BE2C (cell line): ENCODE measurements around the gene DDX28.
"Not testable (repeated sequence)": the region's sequence is repeated elsewhere in the genome, so short reads cannot be mapped to it uniquely, and the experiment has no call there.

Experiments used
- DNase-seq: peaks from one replicate; pipeline ENCODE4 v3.0.0-alpha.2; 2020
- H3K27me3 ChIP-seq: fragments of 250-450 bp; sonication (Bioruptor Pico); 2 replicates; pipeline ENCODE4 v1.5.1; 2020; ENCODE audit warnings: mild to moderate bottlenecking
- H3K36me3 ChIP-seq: fragments of 250-450 bp; sonication (Bioruptor Pico); 2 replicates; pipeline ENCODE4 v1.5.1; 2020; ENCODE audit warnings: mild to moderate bottlenecking
- H3K4me1 ChIP-seq: fragments of 250-450 bp; sonication (Bioruptor Pico); 2 replicates; pipeline ENCODE4 v1.5.1; 2020
- H3K4me3 ChIP-seq: 2 replicates; pipeline ENCODE4 v1.5.1; 2011; ENCODE audit warnings: low read depth, low read length
- H3K9me3 ChIP-seq: fragments of 250-450 bp; sonication (Bioruptor Pico); 2 replicates; pipeline ENCODE4 v1.5.1; 2020
- TF ChIP-seq, protein P1 (sequence below): IDR thresholded peaks from 2 replicates; pipeline ENCODE4 v1.5.1; 2012; ENCODE audit warnings: mild to moderate bottlenecking, low read depth, low read length

DDX28 gene

DNA sequence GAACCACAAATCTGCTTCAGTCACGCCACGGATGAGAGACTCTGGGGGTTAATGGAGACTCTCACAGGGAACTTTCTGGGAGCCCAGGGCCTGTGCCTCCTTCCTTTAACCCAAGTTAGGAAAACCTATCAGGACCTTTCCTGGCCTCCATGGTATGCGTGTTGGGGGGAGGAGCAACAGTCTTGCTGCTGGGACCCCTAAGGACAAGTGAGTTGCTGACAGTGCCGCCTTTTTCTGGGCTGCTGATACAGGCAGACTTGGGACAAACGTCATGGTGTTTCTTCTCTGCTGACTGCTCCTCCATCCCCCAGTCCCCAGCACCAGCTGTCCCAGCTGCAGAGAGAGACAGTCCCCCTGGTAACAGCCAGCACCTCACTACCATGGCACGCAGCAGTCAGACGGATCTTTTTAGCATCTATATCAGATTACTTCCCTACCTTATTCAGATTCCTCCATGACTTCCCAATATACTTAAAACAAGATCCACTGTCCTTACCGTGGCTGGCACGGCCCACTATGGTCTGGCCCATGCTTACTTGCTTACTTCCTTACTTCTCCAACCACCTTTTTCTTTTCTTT lies 13.8 kb downstream of the DDX28 start:
- H3K4me1 ChIP-seq, result no peaks in the 10 kb centered on the region
- no peak overlapping the region for H3K4me3 ChIP-seq
- TF ChIP-seq, protein P1, sequence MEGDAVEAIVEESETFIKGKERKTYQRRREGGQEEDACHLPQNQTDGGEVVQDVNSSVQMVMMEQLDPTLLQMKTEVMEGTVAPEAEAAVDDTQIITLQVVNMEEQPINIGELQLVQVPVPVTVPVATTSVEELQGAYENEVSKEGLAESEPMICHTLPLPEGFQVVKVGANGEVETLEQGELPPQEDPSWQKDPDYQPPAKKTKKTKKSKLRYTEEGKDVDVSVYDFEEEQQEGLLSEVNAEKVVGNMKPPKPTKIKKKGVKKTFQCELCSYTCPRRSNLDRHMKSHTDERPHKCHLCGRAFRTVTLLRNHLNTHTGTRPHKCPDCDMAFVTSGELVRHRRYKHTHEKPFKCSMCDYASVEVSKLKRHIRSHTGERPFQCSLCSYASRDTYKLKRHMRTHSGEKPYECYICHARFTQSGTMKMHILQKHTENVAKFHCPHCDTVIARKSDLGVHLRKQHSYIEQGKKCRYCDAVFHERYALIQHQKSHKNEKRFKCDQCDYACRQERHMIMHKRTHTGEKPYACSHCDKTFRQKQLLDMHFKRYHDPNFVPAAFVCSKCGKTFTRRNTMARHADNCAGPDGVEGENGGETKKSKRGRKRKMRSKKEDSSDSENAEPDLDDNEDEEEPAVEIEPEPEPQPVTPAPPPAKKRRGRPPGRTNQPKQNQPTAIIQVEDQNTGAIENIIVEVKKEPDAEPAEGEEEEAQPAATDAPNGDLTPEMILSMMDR, result no peak
- H3K9me3 ChIP-seq, result no peaks in the 10 kb centered on the region
- DNase-seq, result no peak
- no peaks in the 10 kb centered on the region for H3K36me3 ChIP-seq
- H3K27me3 ChIP-seq, result no peaks in the 10 kb centered on the region

DNA sequence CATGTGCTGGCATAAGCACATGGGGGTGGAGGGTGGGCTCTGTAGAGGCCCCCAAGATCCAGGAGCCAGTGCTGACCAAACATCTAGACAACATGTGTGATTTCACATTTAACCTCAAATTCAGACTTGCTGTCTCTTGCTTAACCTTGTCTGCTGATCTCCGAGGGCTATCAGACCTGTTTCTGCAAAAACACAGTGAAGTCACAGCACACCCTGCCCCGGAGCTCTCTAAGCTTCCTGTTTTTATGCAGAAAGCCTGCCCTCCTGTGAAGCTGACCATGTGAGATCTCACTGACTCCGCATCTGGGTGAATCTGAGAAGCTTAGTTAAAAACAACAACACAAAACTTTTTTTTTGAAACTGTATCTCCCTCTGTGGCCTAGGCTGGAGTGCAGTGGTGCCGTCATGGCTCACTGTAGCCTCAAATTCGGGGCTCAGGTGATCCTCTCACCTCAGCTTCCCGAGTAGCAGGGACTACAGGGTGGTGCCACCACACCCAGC lies 17.2 kb downstream of the DDX28 start:
- H3K4me3 ChIP-seq, result no peak overlapping the region
- no peak for DNase-seq

DNA sequence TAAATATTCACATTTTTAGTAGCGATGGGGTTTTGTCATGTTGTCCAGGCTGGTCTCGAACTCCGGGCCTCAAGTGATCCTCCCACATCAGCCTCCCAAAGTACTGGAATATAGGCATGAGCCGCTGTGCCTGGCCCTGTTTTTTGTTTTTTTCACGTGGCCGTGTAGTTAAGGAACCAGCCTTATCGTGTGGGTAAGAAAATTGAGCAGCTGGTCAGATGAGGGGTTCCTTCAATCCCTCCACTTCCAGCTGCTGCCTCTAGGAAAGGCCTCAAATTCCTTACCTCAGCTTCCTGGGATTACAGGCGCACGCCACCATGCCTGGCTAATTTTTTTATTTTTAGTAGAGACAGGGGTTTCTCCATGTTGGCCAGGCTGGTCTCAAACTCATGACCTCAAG lies 17.8 kb downstream of the DDX28 start:
- H3K4me3 ChIP-seq, result no peak overlapping the region
- no peaks in the 10 kb centered on the region for H3K4me1 ChIP-seq
- no peaks in the 10 kb centered on the region for H3K27me3 ChIP-seq
- TF ChIP-seq, protein P1, result no peak
- no peaks in the 10 kb centered on the region for H3K9me3 ChIP-seq
- no peak for DNase-seq
- H3K36me3 ChIP-seq, result no peaks in the 10 kb centered on the region

More for the DNA sequence above, 17.2 kb downstream of the DDX28 start:
- H3K27me3 ChIP-seq, result no peaks in the 10 kb centered on the region
- H3K4me1 ChIP-seq, result no peaks in the 10 kb centered on the region
- no peaks in the 10 kb centered on the region for H3K9me3 ChIP-seq
- H3K36me3 ChIP-seq, result no peaks in the 10 kb centered on the region
- TF ChIP-seq, protein P1, result no peak

DNA sequence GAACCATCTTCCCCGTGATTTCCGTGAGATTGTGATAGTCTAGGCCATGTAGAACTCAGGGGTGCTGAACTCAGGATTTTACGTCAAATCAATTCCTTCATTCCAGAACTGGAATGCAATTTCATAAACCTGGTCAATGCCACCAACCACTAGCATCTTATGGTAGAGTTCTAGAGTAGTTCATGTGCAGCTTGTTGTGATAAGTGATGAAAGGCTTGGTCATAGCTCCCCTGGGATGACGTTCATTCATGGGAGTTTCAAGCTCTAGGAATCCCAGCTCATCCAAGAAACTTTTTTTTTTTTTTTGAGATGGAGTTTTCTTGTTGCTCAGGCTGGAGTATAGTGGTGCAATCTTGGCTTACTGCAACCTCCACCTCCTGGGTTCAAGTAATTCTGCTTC lies 20.0 kb downstream of the DDX28 start:
- Histone ChIP-seq H3K4me1 (no peaks in the 10 kb centered on the region), H3K4me3 (no peak overlapping the region), H3K36me3 (no peaks in the 10 kb centered on the region), H3K27me3 (no peaks in the 10 kb centered on the region), H3K9me3 (no peaks in the 10 kb centered on the region; the same call in 1 of the 2 replicates)
- TF ChIP-seq, protein P1, result no peak
- no peak for DNase-seq

DNA sequence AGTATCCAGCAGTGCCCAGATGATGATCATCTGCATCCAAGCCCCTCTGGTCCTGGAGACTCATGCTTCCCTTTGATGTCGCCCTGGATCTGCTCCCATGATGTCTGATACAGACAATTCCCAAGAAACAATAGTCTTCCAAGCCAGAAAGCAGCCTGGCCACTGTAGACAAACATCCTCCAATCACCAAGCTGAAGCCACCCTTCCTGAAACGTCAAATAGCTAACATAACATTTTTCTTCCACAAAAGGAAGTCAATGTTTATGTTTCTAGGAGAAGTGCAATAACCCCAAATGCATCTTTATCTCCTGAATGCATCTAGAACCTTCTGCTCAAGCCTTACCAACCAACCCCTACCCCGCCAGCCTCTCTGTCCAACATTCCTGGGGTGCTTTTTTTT lies 22.6 kb downstream of the DDX28 start:
- Histone ChIP-seq H3K4me1 (no peaks in the 10 kb centered on the region), H3K36me3 (no peaks in the 10 kb centered on the region), H3K27me3 (no peaks in the 10 kb centered on the region), H3K9me3 (no peaks in the 10 kb centered on the region; the same call in 1 of the 2 replicates), H3K4me3 (no peak overlapping the region)
- TF ChIP-seq, protein P1, result no peak
- no peak for DNase-seq

DNA sequence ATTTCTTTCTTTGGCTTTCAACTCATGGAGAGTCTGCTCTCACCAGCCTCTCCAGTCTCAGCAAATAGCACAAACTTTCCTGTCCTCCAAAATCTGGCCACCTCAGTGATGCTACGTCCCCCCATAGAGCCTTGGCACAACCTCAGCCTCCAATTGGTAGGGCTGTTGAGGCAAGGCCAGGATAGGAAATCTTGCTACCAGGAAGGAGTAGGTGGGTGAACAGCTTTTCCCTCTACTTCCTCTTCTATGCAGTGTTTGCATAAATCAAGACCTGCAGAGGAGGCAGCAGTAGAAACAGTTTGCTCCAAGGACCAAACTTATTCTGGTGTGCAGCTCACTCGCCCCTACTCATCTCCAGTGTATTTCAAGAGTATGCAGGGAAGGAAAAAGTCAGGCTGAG lies 23.0 kb downstream of the DDX28 start:
- Histone ChIP-seq H3K4me3 (no peak overlapping the region), H3K9me3 (no peaks in the 10 kb centered on the region; the same call in 1 of the 2 replicates), H3K27me3 (no peaks in the 10 kb centered on the region), H3K36me3 (no peaks in the 10 kb centered on the region), H3K4me1 (no peaks in the 10 kb centered on the region)
- TF ChIP-seq, protein P1, result no peak
- no peak for DNase-seq

DNA sequence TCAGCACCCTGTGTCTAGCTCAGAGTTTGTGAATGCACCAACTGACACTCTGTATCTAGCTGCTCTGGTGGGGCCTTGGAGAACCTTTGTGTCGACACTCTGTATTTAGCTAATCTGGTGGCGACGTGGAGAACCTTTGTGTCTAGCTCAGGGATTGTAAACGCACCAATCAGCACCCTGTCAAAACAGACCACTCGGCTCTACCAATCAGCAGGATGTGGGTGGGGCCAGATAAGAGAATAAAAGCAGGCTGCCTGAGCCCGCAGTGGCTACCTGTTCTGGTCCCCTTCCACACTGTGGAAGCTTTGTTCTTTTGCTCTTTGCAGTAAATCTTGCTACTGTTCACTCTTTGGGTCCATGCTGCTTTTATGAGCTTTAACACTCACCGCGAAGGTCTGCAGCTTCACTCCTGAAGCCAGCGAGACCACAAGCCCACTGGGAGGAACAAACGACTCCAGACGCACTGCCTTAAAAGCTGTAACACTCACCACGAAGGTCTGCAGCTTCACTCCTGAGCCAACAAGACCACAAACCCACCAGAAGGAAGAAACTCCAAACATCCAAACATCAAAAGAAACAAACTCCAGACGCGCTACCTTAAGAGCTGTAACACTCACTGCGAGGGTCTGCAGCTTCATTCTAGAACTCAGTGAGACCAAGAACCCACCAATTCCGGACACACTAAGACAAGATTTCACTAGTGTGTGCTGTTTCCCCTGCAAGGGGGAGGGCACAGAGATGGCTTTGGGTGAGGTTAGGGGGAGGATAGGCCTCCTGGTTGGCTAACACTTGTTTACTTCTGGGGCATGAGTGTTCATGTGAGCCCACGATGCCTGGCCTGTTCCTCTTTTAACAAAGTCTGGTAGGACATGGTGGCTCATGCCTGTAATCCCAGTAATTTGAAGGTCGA lies 24.0 kb downstream of the DDX28 start, which contains the start of gene DPEP2:
Gene DPEP2 (minus strand): TSS at position 706 of the 910 bp plus-strand sequence. CDS start 6,272 bp downstream, outside the sequence.
- DNase-seq, H3K27me3 ChIP-seq, H3K4me3 ChIP-seq, H3K4me1 ChIP-seq, H3K36me3 ChIP-seq, H3K9me3 ChIP-seq: not testable (repeated sequence)

DNA sequence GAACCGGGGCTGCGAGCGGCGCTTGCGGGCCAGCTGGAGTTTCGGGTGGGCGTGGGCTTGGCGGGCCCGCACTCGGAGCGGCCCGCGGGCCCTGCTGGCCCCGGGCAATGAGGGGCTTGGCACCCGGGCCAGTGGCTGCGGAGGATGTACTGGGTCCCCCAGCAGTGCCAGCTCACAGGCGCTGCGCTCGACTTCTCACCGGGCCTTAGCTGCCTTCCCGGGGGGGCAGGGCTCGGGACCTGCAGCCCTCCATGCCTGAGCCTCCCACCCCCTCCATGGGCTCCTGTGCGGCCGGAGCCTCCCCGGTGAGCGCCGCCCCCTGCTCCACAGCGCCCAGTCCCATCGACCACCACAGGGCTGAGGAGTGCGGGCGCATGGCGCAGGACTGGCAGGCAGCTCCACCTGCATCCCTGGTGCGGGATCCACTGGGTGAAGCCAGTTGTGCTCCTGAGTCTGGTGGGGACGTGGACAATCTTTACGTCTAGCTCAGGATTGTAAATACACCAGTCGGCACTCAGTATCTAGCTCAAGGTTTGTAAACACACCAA lies 24.7 kb downstream of the DDX28 start:
- not testable (repeated sequence) for H3K36me3 ChIP-seq, H3K4me1 ChIP-seq, H3K4me3 ChIP-seq, H3K27me3 ChIP-seq, DNase-seq, H3K9me3 ChIP-seq
